Dermis blood vessel endothelial cell (primary cell): ENCODE measurements around the gene PAOX. TPM values are rescaled to one million over a fixed set of nuclear protein-coding genes. Genes with fewer than 3 reads are reported as not detected.
A peak's percentile ranks its signal among the peaks of the same experiment; 100 is the strongest.

Experiments used
- DNase-seq: peaks from one replicate; pipeline ENCODE4 v3.0.0; 2010
- total RNA-seq: library from RNA; depleted of rRNA; stranded (reverse); fragments of >200 nt; gene quantifications from 2 replicates; pipeline ENCODE4 v1.2.3, GENCODE V29; 2014

The PAOX gene
- total RNA-seq, 1 donor from 2014 or later, result 17.7 TPM

- DNase-seq, result no peak
These were observed 28.6 kb upstream of the PAOX start for GRCh38 chr10:133350283-133350949.

DNA sequence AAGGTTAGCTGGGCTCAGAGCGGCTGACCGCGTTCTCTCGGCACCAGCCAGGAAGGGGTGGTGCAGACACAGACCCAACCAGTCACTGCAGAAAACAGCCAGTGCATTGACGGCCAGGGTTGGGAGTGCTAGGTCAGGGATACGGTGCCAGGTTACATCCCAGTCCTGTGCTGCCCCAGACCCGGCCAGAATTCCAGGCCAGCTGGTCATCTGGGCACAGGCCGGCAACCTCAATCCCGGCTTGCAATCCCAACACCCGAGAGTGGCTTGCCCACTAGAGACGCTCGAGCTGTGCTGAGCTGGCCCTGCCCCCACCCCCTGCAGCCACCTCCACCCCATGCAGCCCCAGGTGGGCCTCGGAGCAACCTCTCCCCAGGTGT, 28.1 kb upstream of the PAOX start:
- no peak for DNase-seq

GRCh38 chr10:133351408-133352318, 27.4 kb upstream of the PAOX start:
- DNase-seq, result no peak

DNA sequence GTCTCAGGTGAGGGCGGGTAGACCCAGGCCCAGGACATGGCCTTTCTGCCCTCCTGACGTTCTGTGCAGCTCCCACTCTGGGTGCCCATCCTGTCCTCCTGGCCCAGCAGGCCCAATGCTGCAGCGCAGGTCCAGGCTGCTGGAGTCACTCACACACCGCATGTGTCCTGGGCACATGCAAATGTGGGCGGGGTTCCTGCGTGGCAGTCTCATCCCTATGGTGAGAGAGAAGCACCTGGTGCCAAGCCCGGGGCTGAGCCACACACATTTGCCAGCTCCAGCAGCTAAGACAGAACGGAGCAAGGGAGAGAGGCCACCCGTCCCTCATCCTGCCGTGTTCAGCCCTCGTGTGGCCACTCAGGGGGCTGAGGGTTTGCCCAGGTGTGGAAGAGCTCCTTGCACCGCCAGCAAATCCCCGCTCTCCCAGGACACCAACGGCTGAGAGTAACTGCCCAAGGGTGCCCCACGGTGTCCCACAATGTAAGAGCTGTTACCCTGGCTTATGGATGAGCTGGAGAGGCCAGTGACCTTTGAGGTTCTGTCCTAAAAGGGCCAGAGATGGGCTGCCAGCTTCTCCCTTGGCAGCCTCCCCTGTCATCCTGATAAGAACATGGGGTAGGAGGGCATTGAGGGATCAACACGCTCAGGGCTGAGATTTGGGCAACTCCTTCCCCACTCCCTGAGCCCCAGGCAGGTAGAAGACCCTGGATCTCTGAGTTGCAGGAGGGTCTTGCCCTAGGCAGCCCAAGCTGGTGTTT, 25.7 kb upstream of the PAOX start:
- no peak for DNase-seq

- DNase-seq, result no peak
These were observed 25.0 kb upstream of the PAOX start for GRCh38 chr10:133353988-133354605.

DNA sequence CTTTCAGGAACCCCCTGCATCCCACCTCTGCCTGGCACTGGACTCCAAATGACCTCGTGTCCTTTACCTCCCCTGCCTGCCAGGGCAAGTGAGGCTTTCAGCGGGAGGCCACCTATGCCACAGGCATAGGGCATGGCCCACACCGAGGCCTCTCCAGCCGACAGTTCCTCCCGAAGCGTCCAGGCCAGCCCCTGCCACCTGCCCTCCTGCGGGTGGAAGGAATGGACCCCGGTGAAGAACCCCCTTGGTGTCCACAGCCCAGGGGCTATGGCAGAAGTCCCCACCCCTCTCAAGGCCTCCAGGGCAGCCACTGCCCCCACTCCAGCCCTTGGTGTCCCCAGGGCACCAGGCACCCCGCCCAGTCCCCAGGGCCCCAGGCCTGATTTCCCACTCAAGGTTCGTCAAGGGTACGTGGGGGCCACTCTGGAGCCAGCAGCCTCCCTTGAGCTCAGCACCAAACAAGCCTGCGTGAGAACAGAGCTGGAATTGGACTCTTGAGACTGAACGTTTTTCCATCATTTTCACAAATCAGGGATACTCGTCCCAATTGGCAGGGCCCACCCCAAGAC, 24.3 kb upstream of the PAOX start:
- DNase-seq, result no peak

GRCh38 chr10:133355266-133355665, 23.8 kb upstream of the PAOX start:
- DNase-seq, result no peak

DNA sequence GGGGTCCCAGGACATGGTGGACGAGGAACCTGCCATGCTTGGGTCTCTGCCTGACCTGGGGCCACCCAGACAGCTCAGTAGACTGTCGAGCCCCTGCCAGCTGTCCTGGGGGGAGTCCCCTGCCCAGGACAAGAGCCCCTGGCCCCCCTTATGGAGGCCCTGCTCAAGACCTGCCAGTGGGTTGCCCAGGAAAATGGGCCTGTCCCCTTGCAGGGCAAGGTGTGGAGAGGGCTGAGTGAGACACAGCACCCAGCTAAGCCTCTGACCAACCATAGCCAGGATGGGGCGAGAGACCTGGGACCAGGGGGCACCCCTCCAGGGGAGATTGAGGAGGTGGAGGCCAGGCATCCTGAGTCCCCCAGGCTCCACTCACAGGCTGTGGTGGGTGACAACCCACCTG, 23.1 kb upstream of the PAOX start:
- no peak for DNase-seq

GRCh38 chr10:133356549-133357284, 22.3 kb upstream of the PAOX start:
- no peak for DNase-seq

DNA sequence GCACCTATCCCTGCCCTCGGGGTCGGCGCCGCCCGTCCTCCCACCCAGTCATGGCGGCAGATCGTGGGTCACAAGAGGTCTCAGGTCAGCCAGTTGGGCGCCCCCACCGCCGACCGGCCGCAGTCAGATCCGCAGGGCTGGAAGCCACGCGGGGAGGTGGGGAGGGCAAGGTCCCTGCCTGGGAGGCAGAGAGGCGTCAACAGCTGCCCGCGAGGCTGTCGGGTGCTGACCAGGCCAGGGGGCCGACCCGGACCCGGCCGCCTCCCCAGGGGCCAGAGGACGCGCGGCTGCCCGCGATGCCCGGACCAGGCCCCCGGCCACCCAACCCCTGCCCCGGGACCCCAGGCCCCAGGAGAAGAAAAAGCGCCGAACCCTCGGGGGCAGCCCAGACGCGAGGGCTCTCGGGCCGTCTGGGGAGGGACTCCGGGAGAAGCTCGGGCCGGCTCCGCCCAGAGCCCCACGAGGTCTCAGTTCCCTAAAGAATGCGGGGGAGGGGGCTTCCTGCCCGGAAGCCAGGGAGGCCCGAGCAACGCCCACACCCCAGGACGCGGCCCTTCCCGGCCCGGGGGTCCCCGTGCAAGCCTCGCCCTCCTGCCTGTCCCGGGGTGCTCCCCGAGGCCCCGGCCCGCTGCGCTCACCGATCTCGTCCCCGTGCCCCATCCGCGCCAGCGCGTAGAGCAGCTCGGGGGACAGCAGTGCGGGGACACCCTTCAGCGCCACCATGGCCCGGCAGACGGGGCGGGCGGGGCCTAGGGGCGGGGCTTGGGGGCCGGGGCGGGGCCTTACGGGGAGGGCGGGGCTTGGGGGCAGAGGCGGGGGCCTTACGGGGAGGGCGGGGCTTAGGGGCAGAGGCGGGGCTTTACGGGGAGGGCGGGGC, 21.5 kb upstream of the PAOX start, which contains the start of gene FUOM:
TSS of gene FUOM (minus strand) at position 735 of the 877 bp plus-strand sequence. CDS start at position 723, 12 bp downstream.
- peak; percentile 53 for DNase-seq

DNA sequence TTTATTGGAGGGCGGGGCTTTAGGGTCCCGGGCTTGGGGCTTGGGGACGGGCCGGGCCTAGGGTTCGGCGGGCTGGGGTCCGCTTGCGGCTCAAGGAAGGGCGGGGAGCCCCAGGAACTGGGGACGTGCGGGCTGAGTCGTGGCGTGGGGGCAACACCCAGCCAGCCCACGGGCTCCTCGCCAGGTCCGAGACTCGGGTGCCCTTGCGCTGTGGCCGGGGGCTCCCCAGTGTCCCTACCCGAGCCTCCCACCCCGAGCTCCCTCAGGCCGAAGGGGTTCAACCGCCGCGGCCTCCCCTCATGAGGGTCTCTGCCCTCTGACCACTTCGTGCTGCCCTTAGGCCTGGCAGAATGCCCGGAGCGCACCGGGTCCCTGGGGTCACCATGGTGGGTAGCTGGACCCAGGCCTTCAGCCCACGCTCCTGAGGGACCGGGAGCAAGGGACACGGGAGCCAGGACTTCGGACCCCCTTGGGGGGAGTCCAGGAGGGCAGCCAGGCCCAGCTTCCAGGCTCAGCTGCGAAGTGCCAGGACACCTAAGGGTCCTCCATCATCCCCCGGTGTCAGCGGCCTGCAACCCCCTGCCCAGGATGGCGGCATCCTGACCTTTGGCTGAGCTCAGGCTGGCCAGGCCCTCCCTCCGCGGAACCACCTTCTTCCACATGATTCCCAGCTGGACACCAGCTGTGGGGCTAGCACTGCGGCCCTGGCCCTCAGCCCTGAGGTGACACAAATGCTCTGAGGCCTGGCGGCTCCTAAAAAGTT, 20.7 kb upstream of the PAOX start:
- no peak for DNase-seq

- no peak for DNase-seq
These were observed 20.1 kb upstream of the PAOX start for GRCh38 chr10:133358925-133359310.

DNA sequence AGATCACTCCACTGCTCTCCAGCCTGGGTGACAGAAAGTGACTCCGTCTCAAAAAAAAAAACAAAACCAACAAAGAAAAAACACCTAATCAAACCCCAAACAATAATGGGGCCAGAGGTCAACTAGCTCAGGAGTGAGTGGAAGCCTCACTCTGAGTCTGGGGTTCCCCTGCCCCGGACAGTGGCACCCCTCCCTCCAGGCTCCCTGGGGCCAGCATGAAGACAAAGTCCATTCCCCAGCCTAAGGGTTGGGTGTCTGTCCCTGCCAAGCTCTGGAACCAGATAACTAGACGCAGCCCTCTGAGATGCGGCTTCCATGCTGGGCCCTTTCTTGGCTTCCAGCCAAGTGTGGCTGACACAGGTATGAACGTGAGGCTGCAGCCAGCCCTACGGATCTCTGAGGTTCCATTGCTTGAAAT, 19.5 kb upstream of the PAOX start:
- DNase-seq, result no peak

GRCh38 chr10:133359972-133360610, 19.0 kb upstream of the PAOX start:
- DNase-seq, result no peak

- no peak for DNase-seq
These were observed 17.8 kb upstream of the PAOX start for GRCh38 chr10:133361227-133361626.

DNA sequence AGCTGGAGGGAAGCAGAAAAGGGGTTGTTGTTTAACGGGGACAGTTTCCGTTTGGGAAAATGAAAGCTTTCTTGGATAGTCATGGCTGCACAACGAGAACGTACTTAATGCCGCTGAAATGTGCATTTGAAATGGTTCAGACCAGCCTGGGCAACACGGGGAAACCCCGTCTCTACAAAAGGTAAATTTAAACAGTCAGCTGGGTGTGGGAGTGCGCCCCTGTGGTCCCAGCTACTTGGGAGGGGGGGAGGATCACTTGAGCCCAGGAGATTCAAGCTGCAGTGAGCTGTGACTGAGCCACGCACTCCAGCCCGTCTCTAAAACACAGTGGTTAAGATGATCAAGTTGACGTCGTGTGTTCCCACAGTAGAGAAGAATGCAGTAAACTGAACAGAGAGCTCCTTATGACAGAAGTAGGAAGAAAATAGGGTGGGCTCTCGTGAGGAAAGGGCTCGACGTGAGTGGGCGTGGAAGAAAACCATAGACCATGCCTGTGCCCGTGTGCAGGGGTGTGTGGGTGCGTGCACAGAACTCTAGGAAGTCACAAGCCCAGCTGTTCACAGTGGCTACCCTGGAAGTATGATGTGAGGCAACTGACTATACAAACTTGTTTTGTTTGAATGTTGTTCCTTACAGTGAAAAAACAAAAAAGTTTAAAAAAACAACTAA, 17.2 kb upstream of the PAOX start:
- no peak for DNase-seq

DNA sequence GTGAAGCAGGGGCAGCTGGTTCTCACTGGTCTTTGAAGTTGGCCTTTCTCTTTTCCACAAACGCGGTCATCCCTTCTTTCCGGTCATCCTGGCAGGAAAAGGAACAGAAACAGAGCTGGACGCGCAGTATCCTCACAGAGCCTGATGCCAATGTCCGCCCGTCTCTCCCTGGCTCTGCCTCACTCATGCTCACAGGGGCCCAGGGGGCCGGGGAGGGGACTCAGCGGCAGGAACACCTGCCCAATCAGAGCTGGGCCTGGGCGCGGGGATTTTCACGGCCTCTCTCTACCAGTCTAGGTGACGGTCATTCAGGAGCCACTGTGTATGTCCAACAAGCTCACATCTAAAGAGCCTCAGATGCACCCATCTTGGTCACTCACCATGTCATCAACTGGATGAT, 16.2 kb upstream of the PAOX start:
- DNase-seq, result no peak

GRCh38 chr10:133364645-133365431, 14.2 kb upstream of the PAOX start:
- DNase-seq, result no peak
